Tibial nerve (tissue), 4 donors: Measurements from ENCODE around the gene PLCL2. TPM values are rescaled to one million over a fixed set of nuclear protein-coding genes. Genes with fewer than 3 reads are reported as not detected.

Source experiments
- DNase-seq, 2 donors: peaks; one replicate each; pipeline ENCODE4 v3.0.0-alpha.2; 2019; ENCODE audit warnings: low spot score in 2 of 2
- H3K27ac ChIP-seq, 4 donors: fragments of 200-600 bp; sonication (generic) in 3 of 4; one replicate each; pipeline ENCODE4 v1.5.1; 2017 to 2019; ENCODE audit warnings: mild to moderate bottlenecking in 1 of 4
- H3K27me3 ChIP-seq, 2 donors: fragments of 200-600 bp; sonication (generic) in 1 of 2; one replicate each; pipeline versions ENCODE4 v1.5.1 to v1.6.0; 2017 to 2019
- H3K36me3 ChIP-seq, 3 donors: fragments of 200-600 bp; sonication (generic); one replicate each; pipeline ENCODE4 v1.5.1; 2018 to 2019
- H3K4me1 ChIP-seq, 4 donors: fragments of 200-600 bp; sonication (generic) in 3 of 4; one replicate each; pipeline ENCODE4 v1.5.1; 2017 to 2019
- H3K4me3 ChIP-seq, 4 donors: fragments of 200-600 bp; sonication (generic) in 3 of 4; one replicate each; pipeline ENCODE4 v1.5.1; 2017 to 2019; ENCODE audit warnings: mild to moderate bottlenecking in 1 of 4, moderate library complexity in 1 of 4
- H3K9me3 ChIP-seq, 4 donors: fragments of 200-600 bp; sonication (generic) in 3 of 4; one replicate each; pipeline ENCODE4 v1.5.1; 2017 to 2019
- EP300 ChIP-seq, 2 donors: sonication (generic); formaldehyde crosslinking; IDR thresholded peaks; one replicate each; pipeline ENCODE4 v1.6.1; 2017; ENCODE audit warnings: antibody characterized with exemption in 2 of 2, mild to moderate bottlenecking in 1 of 2
- POLR2A ChIP-seq, 2 donors: fragments of 450-650 bp; IDR thresholded peaks; one replicate each; pipeline ENCODE4 v1.6.1; 2017; ENCODE audit warnings: antibody characterized with exemption in 2 of 2, mild to moderate bottlenecking in 2 of 2, moderate library complexity in 2 of 2
- WGBS, 2 donors: methylation state at CpG; one replicate each; pipeline ENCODE4 v1.1.5; 2018; 5-methylcytosine and 5-hydroxymethylcytosine counted together
- total RNA-seq, 4 donors: library from RNA; depleted of rRNA; stranded (reverse); fragments of >200 nt; gene quantifications; one replicate each; pipeline ENCODE4 v1.1.0, GENCODE V29; 2016
- TF ChIP-seq, protein P1 (sequence below), 5 experiments: fragments of 200-600 bp in 3 of 5; fragments of 450-650 bp in 2 of 5; sonication (generic) in 3 of 5; IDR thresholded peaks; one replicate each; pipeline ENCODE4 v1.5.1; 2016 to 2019; ENCODE audit warnings: antibody characterized with exemption in 5 of 5, mild to moderate bottlenecking in 3 of 5, moderate library complexity in 2 of 5

Gene PLCL2
- total RNA-seq, 4 donors from 2014 or later: 17.7 to 39.3 (median 29.0) TPM

DNA sequence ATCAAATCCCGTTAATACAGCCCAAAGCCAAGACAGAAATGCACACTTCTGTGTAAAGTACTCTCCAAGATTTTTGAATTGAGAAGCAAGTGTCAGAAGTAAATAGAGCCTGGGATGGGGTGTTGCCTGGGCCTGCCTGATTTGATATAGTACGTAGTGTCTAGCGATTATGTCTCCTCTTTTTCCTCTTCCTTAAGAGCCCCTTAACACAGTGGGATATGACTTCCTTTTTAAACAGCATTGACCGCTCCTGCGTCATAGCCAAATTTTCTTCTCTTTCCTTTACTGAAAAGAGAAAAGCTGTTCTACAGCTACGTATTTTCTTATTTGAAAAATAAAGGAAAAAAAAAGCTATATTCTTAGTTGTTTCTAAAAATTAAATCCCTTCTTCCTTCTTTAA is 97.7 kb downstream of the PLCL2 start:
- Histone ChIP-seq H3K36me3 (no peaks in the 10 kb centered on the region), H3K4me3 (no peak overlapping the region), H3K4me1 (no peaks in the 10 kb centered on the region), H3K27me3 (no peaks in the 10 kb centered on the region), H3K27ac (no peak overlapping the region), H3K9me3 (no peaks in the 10 kb centered on the region)
- 85 to 86% methylated on average over 6 of the region's 6 CpGs for WGBS, 2 donors
- DNase-seq: no peak
- TF ChIP-seq, protein P1, sequence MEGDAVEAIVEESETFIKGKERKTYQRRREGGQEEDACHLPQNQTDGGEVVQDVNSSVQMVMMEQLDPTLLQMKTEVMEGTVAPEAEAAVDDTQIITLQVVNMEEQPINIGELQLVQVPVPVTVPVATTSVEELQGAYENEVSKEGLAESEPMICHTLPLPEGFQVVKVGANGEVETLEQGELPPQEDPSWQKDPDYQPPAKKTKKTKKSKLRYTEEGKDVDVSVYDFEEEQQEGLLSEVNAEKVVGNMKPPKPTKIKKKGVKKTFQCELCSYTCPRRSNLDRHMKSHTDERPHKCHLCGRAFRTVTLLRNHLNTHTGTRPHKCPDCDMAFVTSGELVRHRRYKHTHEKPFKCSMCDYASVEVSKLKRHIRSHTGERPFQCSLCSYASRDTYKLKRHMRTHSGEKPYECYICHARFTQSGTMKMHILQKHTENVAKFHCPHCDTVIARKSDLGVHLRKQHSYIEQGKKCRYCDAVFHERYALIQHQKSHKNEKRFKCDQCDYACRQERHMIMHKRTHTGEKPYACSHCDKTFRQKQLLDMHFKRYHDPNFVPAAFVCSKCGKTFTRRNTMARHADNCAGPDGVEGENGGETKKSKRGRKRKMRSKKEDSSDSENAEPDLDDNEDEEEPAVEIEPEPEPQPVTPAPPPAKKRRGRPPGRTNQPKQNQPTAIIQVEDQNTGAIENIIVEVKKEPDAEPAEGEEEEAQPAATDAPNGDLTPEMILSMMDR (IDR thresholded peaks at IDR 0.05): no peak

DNA sequence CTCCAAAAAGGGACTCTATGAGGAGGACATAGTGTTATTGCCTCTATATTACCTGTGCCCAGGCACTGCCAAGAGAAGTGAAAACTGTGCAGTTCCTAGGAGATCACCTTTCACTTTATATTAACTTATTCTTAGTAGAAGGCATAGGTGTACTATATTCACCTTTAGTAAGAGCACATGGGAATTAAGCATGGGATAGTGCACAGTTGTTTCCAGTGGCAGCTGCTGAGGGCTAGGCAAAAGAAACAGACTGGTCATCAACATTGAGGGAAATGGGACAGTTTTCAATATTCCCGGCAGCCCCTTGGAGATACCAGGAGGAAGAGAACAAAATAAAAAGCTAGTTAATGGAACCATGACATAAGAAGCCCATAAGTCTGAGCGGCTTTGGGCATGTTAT is 100.9 kb downstream of the PLCL2 start:
- H3K9me3 ChIP-seq: no peaks in the 10 kb centered on the region
- 92 to 98% methylated on average over 2 of the region's 2 CpGs for WGBS, 2 donors
- H3K36me3 ChIP-seq: no peaks in the 10 kb centered on the region
- no peaks in the 10 kb centered on the region for H3K4me1 ChIP-seq
- no peak overlapping the region for H3K4me3 ChIP-seq
- H3K27me3 ChIP-seq: no peaks in the 10 kb centered on the region
- DNase-seq: no peak
- TF ChIP-seq, protein P1 (IDR thresholded peaks at IDR 0.05): no peak
- TF ChIP-seq EP300 (IDR thresholded peaks at IDR 0.05): no peak
- TF ChIP-seq POLR2A (IDR thresholded peaks at IDR 0.05): no peak
- H3K27ac ChIP-seq: no peak overlapping the region

DNA sequence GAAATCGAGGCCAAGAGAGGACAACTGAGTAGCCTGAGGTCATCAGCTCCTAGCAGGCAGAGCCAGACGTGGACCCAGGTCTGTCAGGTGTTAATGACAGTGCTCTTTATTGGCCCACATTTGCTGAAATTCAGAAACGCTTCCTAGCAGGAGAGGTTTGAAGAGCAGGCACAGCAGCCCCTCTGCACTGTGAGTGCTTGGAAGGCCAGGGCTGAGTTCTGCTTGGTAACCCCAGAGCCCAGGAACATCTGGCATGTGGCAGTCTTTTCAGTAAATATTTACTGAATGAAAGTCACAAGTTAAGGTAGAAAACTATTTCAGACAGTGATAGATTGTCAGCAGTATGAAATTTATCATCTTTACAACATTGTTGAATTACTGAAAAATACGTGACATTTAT is 102.4 kb downstream of the PLCL2 start:
- H3K9me3 ChIP-seq: no peaks in the 10 kb centered on the region
- WGBS, 2 donors: 83 to 86% methylated on average over 4 of the region's 4 CpGs
- no peaks in the 10 kb centered on the region for H3K27me3 ChIP-seq
- no peak overlapping the region for H3K27ac ChIP-seq
- no peaks in the 10 kb centered on the region for H3K36me3 ChIP-seq
- DNase-seq: no peak
- no peaks in the 10 kb centered on the region for H3K4me1 ChIP-seq
- H3K4me3 ChIP-seq: no peak overlapping the region
- TF ChIP-seq, protein P1 (IDR thresholded peaks at IDR 0.05): no peak
- TF ChIP-seq EP300 (IDR thresholded peaks at IDR 0.05) (no peak), POLR2A (IDR thresholded peaks at IDR 0.05) (no peak)

DNA sequence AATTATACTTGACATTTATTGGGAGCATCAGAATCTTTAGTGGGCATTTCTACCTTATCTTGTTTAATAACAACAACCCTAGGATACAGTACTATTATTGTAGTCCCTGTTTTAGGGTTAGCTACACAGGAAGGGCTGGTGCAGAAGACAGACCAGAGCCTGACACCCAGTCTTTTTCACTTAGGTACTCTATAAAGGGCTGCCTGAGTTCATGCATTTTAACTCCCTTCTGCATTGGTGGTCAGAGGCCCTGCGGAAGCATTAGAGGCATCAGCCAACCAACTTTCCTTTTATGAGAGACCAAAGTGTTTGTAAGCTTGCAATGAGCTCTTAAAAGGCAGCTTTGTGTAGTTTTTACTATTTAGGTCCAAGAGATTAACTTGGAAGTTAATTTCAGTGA is 105.4 kb downstream of the PLCL2 start:
- no peaks in the 10 kb centered on the region for H3K36me3 ChIP-seq
- DNase-seq: no peak
- WGBS, 2 donors: 52 to 56% methylated on average over 1 of the region's 1 CpG
- no peak for TF ChIP-seq EP300 (IDR thresholded peaks at IDR 0.05)
- TF ChIP-seq POLR2A (IDR thresholded peaks at IDR 0.05): no peak
- TF ChIP-seq, protein P1 (IDR thresholded peaks at IDR 0.05): no peak
- no peaks in the 10 kb centered on the region for H3K27me3 ChIP-seq
- H3K4me3 ChIP-seq: no peak overlapping the region
- no peak overlapping the region for H3K27ac ChIP-seq
- H3K4me1 ChIP-seq: peaks cover 0 to 8% (median 0%) of the 10 kb centered on the region in 4 donors
- no peaks in the 10 kb centered on the region for H3K9me3 ChIP-seq

DNA sequence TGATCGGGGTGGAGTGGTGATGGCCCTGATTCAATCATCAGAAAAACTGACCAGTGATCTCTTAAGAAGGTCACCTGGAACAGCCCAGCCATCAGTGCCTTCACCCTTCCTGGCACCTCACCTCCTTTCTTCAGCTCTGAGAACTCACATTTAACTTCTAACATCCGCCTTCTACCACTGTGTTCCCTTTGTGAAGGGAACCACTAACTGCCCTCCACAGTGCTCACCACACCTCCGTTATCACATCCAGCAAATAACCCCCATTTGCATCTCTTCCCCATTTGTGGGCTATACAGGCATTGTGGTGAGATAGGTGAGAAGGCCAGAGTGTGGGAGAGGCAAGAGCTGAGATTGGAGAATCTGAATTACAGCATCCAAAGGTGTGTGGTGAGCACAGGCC is 107.4 kb downstream of the PLCL2 start:
- H3K27ac ChIP-seq: no peak overlapping the region
- H3K27me3 ChIP-seq: no peaks in the 10 kb centered on the region
- H3K9me3 ChIP-seq: no peaks in the 10 kb centered on the region
- WGBS, 2 donors: 94 to 95% methylated on average over 3 of the region's 3 CpGs
- no peaks in the 10 kb centered on the region for H3K36me3 ChIP-seq
- H3K4me3 ChIP-seq: no peak overlapping the region
- H3K4me1 ChIP-seq: peaks cover 0 to 10% (median 0%) of the 10 kb centered on the region in 4 donors
- TF ChIP-seq, protein P1 (IDR thresholded peaks at IDR 0.05): no peak
- TF ChIP-seq EP300 (IDR thresholded peaks at IDR 0.05) (no peak), POLR2A (IDR thresholded peaks at IDR 0.05) (no peak)
- no peak for DNase-seq
